Measurements from ENCODE around the gene RRN3. TPM values are rescaled to one million over a fixed set of nuclear protein-coding genes. Genes with fewer than 3 reads are reported as not detected.
"Not testable (repeated sequence)": the region's sequence is repeated elsewhere in the genome, so short reads cannot be mapped to it uniquely, and the experiment has no call there.

RRN3 gene
- total RNA-seq, 2 donors from 2014 or later = 12.9 to 16.9 TPM

DNA sequence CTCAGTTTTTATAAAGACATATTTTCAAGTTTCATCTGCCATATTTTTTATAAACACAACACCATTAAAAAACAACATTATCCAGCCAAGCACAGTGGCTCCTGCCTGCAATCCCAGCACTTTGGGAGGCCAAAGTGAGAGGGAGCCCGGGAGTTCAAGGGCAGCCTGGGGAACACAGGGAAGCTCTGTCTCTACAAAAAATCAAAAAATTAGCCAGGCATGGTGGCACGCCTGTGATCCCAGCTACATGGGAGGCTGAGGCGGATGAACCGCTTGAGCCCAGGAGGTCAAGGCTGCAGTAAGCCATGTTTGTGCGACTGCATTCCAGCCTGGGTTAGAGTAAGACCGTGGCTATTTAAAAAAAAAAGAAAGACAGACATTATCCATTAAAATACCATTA lies 21.0 kb downstream of the RRN3 start:
- TF ChIP-seq, protein P1, sequence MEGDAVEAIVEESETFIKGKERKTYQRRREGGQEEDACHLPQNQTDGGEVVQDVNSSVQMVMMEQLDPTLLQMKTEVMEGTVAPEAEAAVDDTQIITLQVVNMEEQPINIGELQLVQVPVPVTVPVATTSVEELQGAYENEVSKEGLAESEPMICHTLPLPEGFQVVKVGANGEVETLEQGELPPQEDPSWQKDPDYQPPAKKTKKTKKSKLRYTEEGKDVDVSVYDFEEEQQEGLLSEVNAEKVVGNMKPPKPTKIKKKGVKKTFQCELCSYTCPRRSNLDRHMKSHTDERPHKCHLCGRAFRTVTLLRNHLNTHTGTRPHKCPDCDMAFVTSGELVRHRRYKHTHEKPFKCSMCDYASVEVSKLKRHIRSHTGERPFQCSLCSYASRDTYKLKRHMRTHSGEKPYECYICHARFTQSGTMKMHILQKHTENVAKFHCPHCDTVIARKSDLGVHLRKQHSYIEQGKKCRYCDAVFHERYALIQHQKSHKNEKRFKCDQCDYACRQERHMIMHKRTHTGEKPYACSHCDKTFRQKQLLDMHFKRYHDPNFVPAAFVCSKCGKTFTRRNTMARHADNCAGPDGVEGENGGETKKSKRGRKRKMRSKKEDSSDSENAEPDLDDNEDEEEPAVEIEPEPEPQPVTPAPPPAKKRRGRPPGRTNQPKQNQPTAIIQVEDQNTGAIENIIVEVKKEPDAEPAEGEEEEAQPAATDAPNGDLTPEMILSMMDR (IDR thresholded peaks at IDR 0.05) = no peak
- Histone ChIP-seq H3K27ac (no peak overlapping the region), H3K4me3 (no peak overlapping the region), H3K9me3 (no peaks in the 10 kb centered on the region), H3K36me3 (peaks cover 59% of the 10 kb centered on the region), H3K4me1 (no peaks in the 10 kb centered on the region), H3K27me3 (no peaks in the 10 kb centered on the region)
- no peak for DNase-seq (ENCODE audit: low spot score)

DNA sequence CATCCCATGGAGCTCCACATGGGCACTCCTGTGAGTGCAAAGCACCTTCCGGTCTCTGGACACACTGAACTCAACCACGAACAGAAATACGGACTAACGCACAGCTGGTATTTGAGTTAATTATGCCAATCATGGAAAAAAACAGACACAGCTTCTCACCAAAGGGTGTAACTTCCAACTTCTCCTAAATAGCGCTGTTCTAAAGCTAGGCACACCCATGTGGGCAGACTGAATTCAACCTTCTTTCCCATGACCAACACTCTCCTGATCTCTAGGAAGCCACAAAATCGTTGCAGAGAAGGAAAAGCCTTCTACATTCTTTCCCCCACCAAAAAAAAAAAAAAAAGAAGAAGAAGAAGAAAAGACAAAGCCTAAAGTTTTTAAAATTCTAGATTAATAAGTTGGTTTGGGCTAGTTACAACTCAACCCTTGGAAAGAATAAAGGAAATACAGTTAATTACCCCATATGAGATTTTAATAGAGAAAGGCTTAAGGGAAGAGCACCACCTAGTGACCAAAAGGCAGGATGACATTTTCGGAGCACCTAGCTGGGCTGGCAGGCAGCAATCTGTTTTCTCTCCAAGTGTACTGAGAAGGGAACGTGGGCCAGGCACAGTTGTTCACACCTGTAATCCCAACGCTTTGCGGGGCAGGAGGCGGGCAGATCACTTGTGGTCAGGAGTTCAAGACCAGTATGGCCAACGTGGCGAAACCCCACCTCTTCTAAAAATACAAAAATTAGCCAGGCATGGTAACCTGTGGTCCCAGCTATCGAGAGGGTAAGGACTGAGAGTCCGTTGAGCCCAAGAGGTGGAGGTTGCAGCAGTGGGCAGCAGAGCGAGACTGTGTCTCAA lies 21.9 kb downstream of the RRN3 start:
- not testable (repeated sequence) for H3K27me3 ChIP-seq; H3K4me3 ChIP-seq; H3K27ac ChIP-seq; H3K9me3 ChIP-seq; H3K4me1 ChIP-seq; DNase-seq (ENCODE audit: low spot score)
- TF ChIP-seq, protein P1 (IDR thresholded peaks at IDR 0.05) = peak in 1 of 2 donors; percentile 58
- H3K36me3 ChIP-seq = peaks cover 59% of the 10 kb centered on the region

DNA sequence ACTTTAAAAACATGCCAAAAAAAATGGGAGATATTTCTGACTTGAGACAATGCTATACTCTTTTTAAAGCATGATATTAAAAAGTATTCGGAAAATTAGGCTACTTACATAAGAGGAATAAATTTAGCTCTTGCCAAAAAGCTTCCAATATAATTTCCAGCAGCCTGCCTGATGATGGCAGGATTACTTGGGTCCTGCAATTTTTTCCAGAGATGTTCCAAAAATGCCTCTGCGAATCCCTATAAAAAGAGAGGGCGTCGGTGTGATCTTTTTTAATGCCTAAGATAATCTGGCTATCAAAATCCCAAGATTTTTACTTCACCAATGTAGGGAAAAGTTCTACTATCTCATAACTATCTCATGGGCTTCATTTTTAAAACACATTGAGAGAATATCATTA lies 23.1 kb downstream of the RRN3 start:
- not testable (repeated sequence) for H3K27ac ChIP-seq; H3K27me3 ChIP-seq; DNase-seq (ENCODE audit: low spot score); H3K9me3 ChIP-seq; H3K4me3 ChIP-seq; H3K4me1 ChIP-seq
- peaks cover 53% of the 10 kb centered on the region for H3K36me3 ChIP-seq

GRCh38 chr16:15066690-15067089 lies 27.4 kb downstream of the RRN3 start:
- H3K4me1 ChIP-seq; H3K27ac ChIP-seq; H3K27me3 ChIP-seq; H3K9me3 ChIP-seq; DNase-seq (ENCODE audit: low spot score); H3K4me3 ChIP-seq: not testable (repeated sequence)
- peaks cover 54% of the 10 kb centered on the region for H3K36me3 ChIP-seq

- not testable (repeated sequence) for H3K27ac ChIP-seq; DNase-seq (ENCODE audit: low spot score); H3K4me1 ChIP-seq; H3K4me3 ChIP-seq; H3K9me3 ChIP-seq; H3K27me3 ChIP-seq
- H3K36me3 ChIP-seq = peaks cover 62% of the 10 kb centered on the region
Measured at GRCh38 chr16:15065961-15066360, 28.1 kb downstream of the RRN3 start.

- H3K9me3 ChIP-seq; H3K4me3 ChIP-seq; H3K4me1 ChIP-seq; DNase-seq (ENCODE audit: low spot score); H3K27me3 ChIP-seq; H3K27ac ChIP-seq: not testable (repeated sequence)
- peaks cover 59% of the 10 kb centered on the region for H3K36me3 ChIP-seq
Measured at GRCh38 chr16:15062085-15062810, 31.8 kb downstream of the RRN3 start.

DNA sequence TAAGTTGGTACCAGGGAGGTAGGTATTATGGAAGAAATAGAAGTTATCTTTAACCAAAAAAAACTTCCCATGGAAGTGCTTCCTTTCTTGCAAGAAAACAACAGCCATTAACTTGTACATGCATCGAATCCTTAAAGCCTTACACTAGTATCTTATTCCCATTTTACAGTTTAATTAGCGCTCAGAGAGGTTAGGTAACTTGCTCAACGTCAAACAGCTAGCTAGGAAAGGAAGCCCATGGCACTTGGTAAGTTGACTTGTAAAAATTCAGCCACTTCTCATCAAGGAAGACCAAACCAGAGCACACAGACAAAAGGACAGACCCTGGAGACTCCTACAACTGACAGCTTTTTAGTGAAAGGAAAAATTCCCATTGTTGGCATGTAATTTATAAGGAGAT lies 34.7 kb downstream of the RRN3 start:
- peaks cover 45% of the 10 kb centered on the region for H3K36me3 ChIP-seq
- no peak overlapping the region for H3K27ac ChIP-seq
- peaks cover 0 to 12% of the 10 kb centered on the region in 2 donors for H3K4me1 ChIP-seq
- no peak for DNase-seq (ENCODE audit: low spot score)
- no peaks in the 10 kb centered on the region for H3K27me3 ChIP-seq
- H3K4me3 ChIP-seq = no peak overlapping the region
- TF ChIP-seq, protein P1 (IDR thresholded peaks at IDR 0.05) = no peak
- H3K9me3 ChIP-seq = no peaks in the 10 kb centered on the region

All from right atrium auricular region (tissue), 2 donors.